Muscle of leg (tissue), 11 donors: ENCODE results near the gene ETFDH. TPM values are rescaled to one million over a fixed set of nuclear protein-coding genes. Genes with fewer than 3 reads are reported as not detected.

Experiments
- DNase-seq: peaks from one replicate; pipeline ENCODE4 v3.0.0; 2013
- H3K27ac ChIP-seq: one replicate; pipeline ENCODE4 v1.5.1; 2013; ENCODE audit warnings: mild to moderate bottlenecking, low read length, control low read depth
- H3K27me3 ChIP-seq: one replicate; pipeline ENCODE4 v1.6.1; 2013; ENCODE audit warnings: low read length; ENCODE audit not compliant: control insufficient read depth, insufficient read depth
- H3K36me3 ChIP-seq: one replicate; pipeline ENCODE4 v1.6.1; 2013; ENCODE audit warnings: low read length; ENCODE audit not compliant: control insufficient read depth, insufficient read depth
- H3K4me1 ChIP-seq: one replicate; pipeline ENCODE4 v1.6.1; 2013; ENCODE audit warnings: low read length; ENCODE audit not compliant: control insufficient read depth, insufficient read depth
- H3K4me3 ChIP-seq: one replicate; pipeline ENCODE4 v1.5.1; 2013; ENCODE audit warnings: low read length, control low read depth
- H3K9me3 ChIP-seq: replicated peaks from 2 replicates; pipeline ENCODE4 v1.6.1; 2013; ENCODE audit warnings: low read depth, low read length; ENCODE audit not compliant: control insufficient read depth
- WGBS: methylation state at CpG from one replicate; pipeline ENCODE4 v1.1.5; 2013; ENCODE audit warnings: missing lambda C conversion rate; ENCODE audit not compliant: insufficient coverage; 5-methylcytosine and 5-hydroxymethylcytosine counted together
- polyA plus RNA-seq, 8 donors: library from polyadenylated mRNA; unstranded; fragments of 120-200 nt; gene quantifications; one replicate each; pipeline versions ENCODE4 v1.2.1 to v1.2.3, GENCODE V29; 2013; ENCODE audit warnings: inconsistent platforms in 1 of 8, low replicate concordance in 1 of 8; ENCODE audit not compliant: insufficient read length in 8 of 8, insufficient read depth in 1 of 8
- total RNA-seq: library from RNA; stranded (reverse); fragments of 120-200 nt; gene quantifications from one replicate; pipeline ENCODE4 v1.2.4, GENCODE V29; 2013

ETFDH gene
- total and polyA plus RNA-seq, 9 donors = 16.5 to 26.6 (median 19.8) TPM

DNA sequence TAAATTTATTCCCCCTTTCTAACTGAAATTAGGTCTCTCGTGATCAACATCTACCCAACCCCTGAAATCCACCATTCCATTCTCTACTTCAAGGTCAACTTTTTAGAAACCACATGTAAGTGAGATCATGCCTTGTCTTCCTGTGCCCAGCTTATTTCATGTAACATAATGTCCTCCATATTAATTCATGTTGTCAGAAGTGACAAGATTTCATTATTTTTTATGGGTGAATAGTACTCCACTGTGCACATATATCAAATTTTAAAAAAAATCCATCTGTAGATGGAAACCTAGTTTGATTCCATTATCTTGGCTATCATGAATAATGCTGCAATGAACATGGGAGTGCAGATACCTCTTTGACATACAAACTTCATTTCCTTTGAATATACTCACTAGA lies 49.6 kb downstream of the ETFDH start:
- Histone ChIP-seq H3K27me3 (no peaks in the 10 kb centered on the region), H3K4me1 (peaks cover 4% of the 10 kb centered on the region), H3K36me3 (peaks cover 26% of the 10 kb centered on the region), H3K4me3 (no peak overlapping the region), H3K9me3 (no peaks in the 10 kb centered on the region), H3K27ac (no peak overlapping the region)
- no CpG with 5 or more reads among the region's 1 CpG for WGBS
- no peak for DNase-seq

- Histone ChIP-seq H3K4me3 (peak overlapping the region; percentile 95), H3K4me1 (peaks cover 4% of the 10 kb centered on the region), H3K9me3 (no peaks in the 10 kb centered on the region), H3K27ac (peak overlapping the region; percentile 94), H3K36me3 (peaks cover 22% of the 10 kb centered on the region), H3K27me3 (no peaks in the 10 kb centered on the region)
- peak; percentile 57 for DNase-seq
- 2% methylated on average over 6 of the region's 16 CpGs for whole genome bisulfite sequencing
Observed at GRCh38 chr4:158722291-158722916, 50.3 kb downstream of the ETFDH start.

DNA sequence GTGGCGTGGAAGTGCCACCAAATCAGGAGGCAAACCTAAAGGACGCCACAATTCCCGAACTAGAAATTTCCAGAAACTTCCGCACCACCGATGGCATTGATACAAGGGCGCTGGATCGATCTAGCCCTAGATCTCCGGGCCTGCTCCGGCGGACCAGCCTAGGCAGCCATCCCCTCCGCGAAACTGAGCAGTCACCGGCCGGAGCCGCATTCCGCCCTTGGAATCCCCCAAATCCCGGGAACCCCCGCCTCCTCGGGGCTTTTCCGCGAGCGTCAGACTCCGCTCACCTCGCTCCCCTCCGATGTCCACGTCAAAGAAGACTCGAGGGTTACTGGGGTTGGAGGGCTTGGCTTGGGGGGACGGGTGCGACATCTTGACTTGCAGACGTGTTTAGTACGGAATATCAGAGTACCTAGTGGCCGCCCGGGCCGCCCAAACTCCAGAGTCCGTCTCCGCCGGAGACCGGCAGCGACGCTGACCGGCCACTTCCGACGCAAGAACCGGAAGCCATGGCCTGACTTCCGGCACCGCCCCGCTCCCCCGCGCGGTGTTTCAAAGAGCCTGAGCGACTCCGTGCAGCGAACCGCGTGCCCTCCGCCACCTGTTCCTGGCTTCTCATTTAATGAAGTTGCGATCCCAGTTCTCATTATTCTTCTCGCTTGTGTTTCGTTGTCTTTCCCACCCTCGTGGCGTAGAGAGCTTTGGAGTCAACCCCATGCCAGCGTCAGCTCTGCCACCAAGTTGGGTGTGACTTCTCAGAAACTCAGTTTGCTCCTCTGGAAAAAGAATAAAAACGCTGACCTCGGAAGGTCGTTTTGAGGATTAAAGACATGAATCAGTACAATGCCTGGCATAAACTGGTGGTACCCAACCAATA lies 51.1 kb downstream of the ETFDH start, which contains the start of gene PPID:
Gene PPID, minus strand, starts transcription at position 480 of the 877 bp plus-strand sequence. Its CDS starts 108 bp downstream, at position 372.
- H3K4me1 ChIP-seq = peaks cover 4% of the 10 kb centered on the region
- peak within 1 kb of the TSS; percentile 94 for H3K27ac ChIP-seq
- no peaks in the 10 kb centered on the region for H3K27me3 ChIP-seq
- peaks cover 16% of the 10 kb centered on the region for H3K36me3 ChIP-seq
- peak within 1 kb of the TSS; percentile 95 for H3K4me3 ChIP-seq
- no peaks in the 10 kb centered on the region for H3K9me3 ChIP-seq
- under 1% methylated on average over 65 of the region's 65 CpGs for WGBS
- DNase-seq = peak; percentile 91

- Histone ChIP-seq H3K27ac (no peak overlapping the region), H3K4me1 (peaks cover 4% of the 10 kb centered on the region), H3K9me3 (no peaks in the 10 kb centered on the region), H3K4me3 (no peak overlapping the region), H3K36me3 (peaks cover 7% of the 10 kb centered on the region), H3K27me3 (peaks cover 2% of the 10 kb centered on the region)
- no peak for DNase-seq
- no CpG with 5 or more reads among the region's 4 CpGs for WGBS
Observed at GRCh38 chr4:158724637-158725036, 52.5 kb downstream of the ETFDH start.

DNA sequence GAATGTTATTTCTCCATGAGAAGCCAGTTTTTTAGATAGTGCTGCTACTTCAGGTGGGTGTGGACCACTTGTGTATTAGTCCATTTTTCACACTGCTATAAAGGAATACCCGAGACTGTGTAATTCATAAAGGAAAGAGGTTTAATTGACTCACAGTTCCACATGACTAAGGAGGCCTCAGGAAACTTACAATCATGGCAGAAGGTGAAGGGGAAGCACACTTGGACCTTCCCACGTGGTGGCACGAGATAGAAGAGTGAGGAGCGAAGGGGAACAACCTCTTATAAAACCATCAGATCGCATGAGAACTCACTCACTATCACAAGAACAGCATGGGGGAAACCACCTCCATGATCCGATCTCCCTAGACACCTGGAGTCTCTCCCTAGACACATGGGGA lies 54.5 kb downstream of the ETFDH start:
- Histone ChIP-seq H3K4me1 (peaks cover 4% of the 10 kb centered on the region), H3K9me3 (no peaks in the 10 kb centered on the region), H3K27me3 (peaks cover 2% of the 10 kb centered on the region), H3K36me3 (no peaks in the 10 kb centered on the region), H3K27ac (no peak overlapping the region), H3K4me3 (no peak overlapping the region)
- no CpG with 5 or more reads among the region's 6 CpGs for WGBS
- no peak for DNase-seq

- no CpG with 5 or more reads among the region's 1 CpG for WGBS
- Histone ChIP-seq H3K4me1 (no peaks in the 10 kb centered on the region), H3K36me3 (no peaks in the 10 kb centered on the region), H3K27me3 (peaks cover 2% of the 10 kb centered on the region), H3K4me3 (no peak overlapping the region), H3K9me3 (no peaks in the 10 kb centered on the region), H3K27ac (no peak overlapping the region)
- no peak for DNase-seq
Observed at GRCh38 chr4:158728236-158728635, 56.1 kb downstream of the ETFDH start.

GRCh38 chr4:158729716-158730559 lies 57.8 kb downstream of the ETFDH start:
- Histone ChIP-seq H3K4me1 (no peaks in the 10 kb centered on the region), H3K36me3 (no peaks in the 10 kb centered on the region), H3K27me3 (peaks cover 2% of the 10 kb centered on the region), H3K9me3 (no peaks in the 10 kb centered on the region), H3K4me3 (no peak overlapping the region), H3K27ac (no peak overlapping the region)
- DNase-seq = peak; percentile 70
- 19% methylated on average over 3 of the region's 5 CpGs for WGBS

DNA sequence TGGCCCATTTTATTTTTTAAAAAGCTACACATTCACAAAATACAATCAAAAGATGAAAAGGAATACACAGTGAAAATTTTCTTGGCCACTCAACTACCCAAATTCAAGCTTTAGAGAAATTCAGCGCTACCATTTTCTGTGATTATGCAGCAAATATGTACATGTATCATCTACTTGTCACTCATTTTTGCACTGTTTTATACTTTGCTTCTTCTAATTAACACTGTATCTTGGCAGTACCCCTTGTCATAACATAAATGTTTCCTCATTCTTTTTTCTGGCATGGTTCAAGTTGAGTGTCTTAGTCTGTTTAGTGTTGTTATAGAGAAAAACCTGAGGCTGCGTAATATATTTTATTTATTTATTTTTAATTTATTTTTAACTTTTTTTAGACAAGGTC lies 66.8 kb downstream of the ETFDH start:
- Histone ChIP-seq H3K9me3 (no peaks in the 10 kb centered on the region), H3K36me3 (no peaks in the 10 kb centered on the region), H3K4me3 (no peak overlapping the region), H3K27me3 (no peaks in the 10 kb centered on the region), H3K27ac (no peak overlapping the region), H3K4me1 (no peaks in the 10 kb centered on the region)
- WGBS = no CpG with 5 or more reads among the region's 2 CpGs
- DNase-seq = no peak

- Histone ChIP-seq H3K9me3 (no peaks in the 10 kb centered on the region), H3K27me3 (no peaks in the 10 kb centered on the region), H3K36me3 (no peaks in the 10 kb centered on the region), H3K4me3 (no peak overlapping the region), H3K27ac (no peak overlapping the region), H3K4me1 (no peaks in the 10 kb centered on the region)
- WGBS = 57% methylated on average over 1 of the region's 2 CpGs
- DNase-seq = no peak
Observed at GRCh38 chr4:158739600-158739999, 67.5 kb downstream of the ETFDH start.
